Neural progenitor cell (in vitro differentiated cells): ENCODE data around the gene IQCK.

Source experiments
- CTCF ChIP-seq: fragments of 200-600 bp; sonication (generic); IDR thresholded peaks from 2 replicates; pipeline ENCODE4 v1.5.1; 2017; ENCODE audit warnings: antibody characterized with exemption, mild to moderate bottlenecking
- EZH2 ChIP-seq: fragments of 200-600 bp; sonication (generic); IDR thresholded peaks from 2 replicates; pipeline ENCODE4 v1.6.1; 2017; ENCODE audit warnings: antibody characterized with exemption, mild to moderate bottlenecking, moderate library complexity
- EZH2phosphoT487 ChIP-seq: fragments of 200-600 bp; sonication (generic); IDR thresholded peaks from 2 replicates; pipeline ENCODE4 v1.6.1; 2017; ENCODE audit warnings: antibody characterized with exemption

GRCh38 chr16:19856120-19856519, 138.0 kb downstream of the IQCK start:
- TF ChIP-seq EZH2: no peak
- TF ChIP-seq CTCF: no peak
- TF ChIP-seq EZH2phosphoT487: no peak
